GM10248 (cell line): ENCODE data around the gene LTN1.

ENCODE experiments used
- CTCF ChIA-PET: fragments of 300-600 bp; sonication (Branson Sonifier 250); formaldehyde crosslinking; extraction: SDS; loops from one replicate; lab custom pipeline; 2021; ENCODE audit warnings: antibody characterized with exemption; lab: Yijun Ruan, JAX
- POLR2A ChIA-PET: fragments of 350-650 bp; sonication (Branson Sonifier 250); formaldehyde crosslinking; extraction: SDS; loops from one replicate; lab custom pipeline; 2020; ENCODE audit warnings: antibody characterized with exemption; lab: Yijun Ruan, JAX
- DNase-seq: peaks from one replicate; pipeline ENCODE4 v3.0.0; 2012; ENCODE audit errors: extremely low spot score
- CTCF ChIP-seq: IDR thresholded peaks from 2 replicates; pipeline ENCODE4 v1.5.1; 2012; ENCODE audit warnings: mild to moderate bottlenecking, low read depth; ENCODE audit errors: extremely low read depth, missing control alignments, control extremely low read depth

The LTN1 gene

GRCh38 chr21:29029524-29029923 is 36.8 kb upstream of the LTN1 start:
- ChIA-PET CTCF (interaction anchor here (1.1 to 2.0 kb wide), 3 partner anchors 9 to 40 kb away, joined by 4 to 6 read pairs (median 6); no protein-coding TSS in a partner anchor), POLR2A (no interaction called here)
- no peak for TF ChIP-seq CTCF

GRCh38 chr21:29025328-29025713 is 32.6 kb upstream of the LTN1 start:
- CTCF ChIA-PET, result interaction anchor here (0.9 to 2.2 kb wide), 4 partner anchors 23 to 208 kb away, joined by 3 to 7 read pairs (median 3); no protein-coding TSS in a partner anchor
- no peak for DNase-seq
- POLR2A ChIA-PET, result interaction anchor here (0.8 to 2.1 kb wide), 3 partner anchors 23 to 275 kb away, joined by 3 to 13 read pairs (median 3); no protein-coding TSS in a partner anchor
- no peak for TF ChIP-seq CTCF

More at GRCh38 chr21:29029524-29029923, 36.8 kb upstream of the LTN1 start:
- DNase-seq, result no peak

- CTCF ChIA-PET, result interaction anchor here (0.7 to 2.2 kb wide), 10 partner anchors 10 to 275 kb away, joined by 3 to 7 read pairs (median 3); no protein-coding TSS in a partner anchor
Measured at GRCh38 chr21:29024474-29025327, 32.0 kb upstream of the LTN1 start, which contains the start of gene USP16. Gene USP16 (plus strand): TSS chr21:29024668. CDS start chr21:29027914, 3,246 bp downstream.

GRCh38 chr21:29022166-29022565 is 29.5 kb upstream of the LTN1 start:
- ChIA-PET CTCF (interaction anchor here (1.4 to 2.4 kb wide), 3 partner anchors 9 to 32 kb away, joined by 3 to 6 read pairs (median 6); no protein-coding TSS in a partner anchor), POLR2A (interaction anchor here (1.1 to 2.6 kb wide), 2 partner anchors 9 to 19 kb away, joined by 5 to 12 read pairs; no protein-coding TSS in a partner anchor)
- DNase-seq, result no peak
- no peak for TF ChIP-seq CTCF

More at GRCh38 chr21:29024474-29025327, 32.0 kb upstream of the LTN1 start, which contains the start of gene USP16:
- POLR2A ChIA-PET, result interaction anchor here (0.6 to 2.1 kb wide), 4 partner anchors 11 to 276 kb away, joined by 3 to 13 read pairs (median 3); no protein-coding TSS in a partner anchor
- TF ChIP-seq CTCF, result no peak
- peak; percentile 98 for DNase-seq

- no peak for TF ChIP-seq CTCF
- ChIA-PET CTCF (interaction anchor here (1.1 to 1.7 kb wide), 4 partner anchors 9 to 26 kb away, joined by 3 to 6 read pairs (median 3); partner anchors contain the start of gene LTN1), POLR2A (interaction anchor here (1.0 kb wide), 2 partner anchors 16 to 26 kb away, joined by 4 to 6 read pairs; partner anchors contain the start of gene LTN1)
- DNase-seq, result no peak
Measured at GRCh38 chr21:29018540-29018939, 25.9 kb upstream of the LTN1 start.
